ENCODE results near the gene CCT7. TPM values are rescaled to one million over a fixed set of nuclear protein-coding genes. Genes with fewer than 3 reads are reported as not detected.

CCT7 gene
- total and polyA plus RNA-seq, 4 donors = 128 to 157 (median 143) TPM

- H3K27ac ChIP-seq (ENCODE audit: low read depth in 1 of 2, low read length in 2 of 2) = no peak overlapping the region
- H3K4me3 ChIP-seq (ENCODE audit: low read length in 2 of 2) = no peak overlapping the region
- H3K4me1 ChIP-seq (ENCODE audit: control insufficient read depth in 1 of 2, insufficient read depth in 2 of 2, low read length in 2 of 2) = no peaks in the 10 kb centered on the region
- peaks cover 0 to 1% of the 10 kb centered on the region in 2 donors for H3K36me3 ChIP-seq (ENCODE audit: control insufficient read depth in 1 of 2, insufficient read depth in 2 of 2, low read length in 1 of 2)
- ATAC-seq (ENCODE audit: low FRiP score) = no peak
- no peaks in the 10 kb centered on the region for H3K9me3 ChIP-seq (ENCODE audit: control insufficient read depth, low read length)
- H3K27me3 ChIP-seq (ENCODE audit: control insufficient read depth in 1 of 2, insufficient read depth in 2 of 2, low read length in 1 of 2) = no peaks in the 10 kb centered on the region
- DNase-seq = no peak
- 81 to 87% methylated on average over 2 of the region's 2 CpGs for WGBS, 2 donors
- intact Hi-C loops (cut with DNase I) = no loop called here
Measured at GRCh38 chr2:73217826-73218225, 16.3 kb upstream of the CCT7 start.

- no peaks in the 10 kb centered on the region for H3K27me3 ChIP-seq (ENCODE audit: control insufficient read depth in 1 of 2, insufficient read depth in 2 of 2, low read length in 1 of 2)
- ATAC-seq (ENCODE audit: low FRiP score) (no peak), DNase-seq (no peak)
- peaks cover 0 to 1% of the 10 kb centered on the region in 2 donors for H3K36me3 ChIP-seq (ENCODE audit: control insufficient read depth in 1 of 2, insufficient read depth in 2 of 2, low read length in 1 of 2)
- no peak overlapping the region for H3K4me3 ChIP-seq (ENCODE audit: low read length in 2 of 2)
- intact Hi-C loops (cut with DNase I) = no loop called here
- no peaks in the 10 kb centered on the region for H3K4me1 ChIP-seq (ENCODE audit: control insufficient read depth in 1 of 2, insufficient read depth in 2 of 2, low read length in 2 of 2)
- H3K27ac ChIP-seq (ENCODE audit: low read depth in 1 of 2, low read length in 2 of 2) = no peak overlapping the region
- no peaks in the 10 kb centered on the region for H3K9me3 ChIP-seq (ENCODE audit: control insufficient read depth, low read length)
Measured at GRCh38 chr2:73218298-73218697, 15.8 kb upstream of the CCT7 start.

- no peak for DNase-seq
- intact Hi-C loops (cut with DNase I) = no loop called here
- Histone ChIP-seq H3K9me3 (ENCODE audit: control insufficient read depth, low read length) (no peaks in the 10 kb centered on the region), H3K27ac (ENCODE audit: low read depth in 1 of 2, low read length in 2 of 2) (no peak overlapping the region), H3K4me3 (ENCODE audit: low read length in 2 of 2) (no peak overlapping the region), H3K36me3 (ENCODE audit: control insufficient read depth in 1 of 2, insufficient read depth in 2 of 2, low read length in 1 of 2) (peaks cover 0 to 4% of the 10 kb centered on the region in 2 donors), H3K27me3 (ENCODE audit: control insufficient read depth in 1 of 2, insufficient read depth in 2 of 2, low read length in 1 of 2) (no peaks in the 10 kb centered on the region), H3K4me1 (ENCODE audit: control insufficient read depth in 1 of 2, insufficient read depth in 2 of 2, low read length in 2 of 2) (no peaks in the 10 kb centered on the region)
- 88 to 94% methylated on average over 4 of the region's 4 CpGs for WGBS, 2 donors
- no peak for ATAC-seq (ENCODE audit: low FRiP score)
Measured at GRCh38 chr2:73223821-73224220, 10.3 kb upstream of the CCT7 start.

- intact Hi-C loops (cut with DNase I) = no loop called here
- H3K27me3 ChIP-seq (ENCODE audit: control insufficient read depth in 1 of 2, insufficient read depth in 2 of 2, low read length in 1 of 2) = no peaks in the 10 kb centered on the region
- DNase-seq (no peak), ATAC-seq (ENCODE audit: low FRiP score) (no peak)
- peaks cover 0 to 4% of the 10 kb centered on the region in 2 donors for H3K36me3 ChIP-seq (ENCODE audit: control insufficient read depth in 1 of 2, insufficient read depth in 2 of 2, low read length in 1 of 2)
- no peaks in the 10 kb centered on the region for H3K9me3 ChIP-seq (ENCODE audit: control insufficient read depth, low read length)
- no peak overlapping the region for H3K4me3 ChIP-seq (ENCODE audit: low read length in 2 of 2)
- no peak overlapping the region for H3K27ac ChIP-seq (ENCODE audit: low read depth in 1 of 2, low read length in 2 of 2)
- WGBS, 2 donors = 76 to 80% methylated on average over 9 of the region's 9 CpGs
- no peaks in the 10 kb centered on the region for H3K4me1 ChIP-seq (ENCODE audit: control insufficient read depth in 1 of 2, insufficient read depth in 2 of 2, low read length in 2 of 2)
Measured at GRCh38 chr2:73225513-73226360, 8.4 kb upstream of the CCT7 start.

GRCh38 chr2:73227086-73227485, 7.0 kb upstream of the CCT7 start:
- Histone ChIP-seq H3K9me3 (ENCODE audit: control insufficient read depth, low read length) (no peaks in the 10 kb centered on the region), H3K27ac (ENCODE audit: low read depth in 1 of 2, low read length in 2 of 2) (no peak overlapping the region), H3K27me3 (ENCODE audit: control insufficient read depth in 1 of 2, insufficient read depth in 2 of 2, low read length in 1 of 2) (no peaks in the 10 kb centered on the region), H3K36me3 (ENCODE audit: control insufficient read depth in 1 of 2, insufficient read depth in 2 of 2, low read length in 1 of 2) (peaks cover 0 to 3% of the 10 kb centered on the region in 2 donors), H3K4me1 (ENCODE audit: control insufficient read depth in 1 of 2, insufficient read depth in 2 of 2, low read length in 2 of 2) (no peaks in the 10 kb centered on the region), H3K4me3 (ENCODE audit: low read length in 2 of 2) (no peak overlapping the region)
- ATAC-seq (ENCODE audit: low FRiP score) = no peak
- intact Hi-C loops (cut with DNase I) = no loop called here
- DNase-seq = no peak
- 82 to 83% methylated on average over 3 of the region's 3 CpGs for WGBS, 2 donors

GRCh38 chr2:73228631-73229030, 5.5 kb upstream of the CCT7 start:
- Histone ChIP-seq H3K27me3 (ENCODE audit: control insufficient read depth in 1 of 2, insufficient read depth in 2 of 2, low read length in 1 of 2) (no peaks in the 10 kb centered on the region), H3K4me1 (ENCODE audit: control insufficient read depth in 1 of 2, insufficient read depth in 2 of 2, low read length in 2 of 2) (no peaks in the 10 kb centered on the region), H3K27ac (ENCODE audit: low read depth in 1 of 2, low read length in 2 of 2) (no peak overlapping the region), H3K9me3 (ENCODE audit: control insufficient read depth, low read length) (no peaks in the 10 kb centered on the region), H3K4me3 (ENCODE audit: low read length in 2 of 2) (no peak overlapping the region), H3K36me3 (ENCODE audit: control insufficient read depth in 1 of 2, insufficient read depth in 2 of 2, low read length in 1 of 2) (peaks cover 0 to 3% of the 10 kb centered on the region in 2 donors)
- ATAC-seq (ENCODE audit: low FRiP score) = no peak
- intact Hi-C loops (cut with DNase I) = no loop called here
- 80 to 83% methylated on average over 14 of the region's 14 CpGs for WGBS, 2 donors
- DNase-seq = no peak

GRCh38 chr2:73232403-73233153, 1.5 kb upstream of the CCT7 start:
- no peak overlapping the region for H3K27ac ChIP-seq (ENCODE audit: low read depth in 1 of 2, low read length in 2 of 2)
- DNase-seq (no peak), ATAC-seq (ENCODE audit: low FRiP score) (no peak)
- intact Hi-C loops (cut with DNase I) = loop anchor here (5.0 kb wide), 2 partner anchors 155 to 505 kb away; partner anchors contain the start of genes ALMS1 (in 1 of the 2) and TPRKB (in 1 of the 2)
- H3K36me3 ChIP-seq (ENCODE audit: control insufficient read depth in 1 of 2, insufficient read depth in 2 of 2, low read length in 1 of 2) = no peaks in the 10 kb centered on the region
- WGBS, 2 donors = 1 to 2% methylated on average over 24 to 37 of the region's 37 CpGs
- no peaks in the 10 kb centered on the region for H3K4me1 ChIP-seq (ENCODE audit: control insufficient read depth in 1 of 2, insufficient read depth in 2 of 2, low read length in 2 of 2)
- no peaks in the 10 kb centered on the region for H3K9me3 ChIP-seq (ENCODE audit: control insufficient read depth, low read length)
- H3K4me3 ChIP-seq (ENCODE audit: low read length in 2 of 2) = peak overlapping the region; percentile 22 to 58
- no peaks in the 10 kb centered on the region for H3K27me3 ChIP-seq (ENCODE audit: control insufficient read depth in 1 of 2, insufficient read depth in 2 of 2, low read length in 1 of 2)

GRCh38 chr2:73233154-73233931, 765 bp upstream of the CCT7 start, which contains the start of gene PRADC1:
Gene PRADC1, minus strand, starts transcription at chr2:73233239. Its CDS starts 79 bp downstream, at chr2:73233160.
- DNase-seq = peak; percentile 98 to 99
- H3K27me3 ChIP-seq (ENCODE audit: control insufficient read depth in 1 of 2, insufficient read depth in 2 of 2, low read length in 1 of 2) = no peaks in the 10 kb centered on the region
- H3K36me3 ChIP-seq (ENCODE audit: control insufficient read depth in 1 of 2, insufficient read depth in 2 of 2, low read length in 1 of 2) = no peaks in the 10 kb centered on the region
- peak within 1 kb of the TSS; percentile 43 to 58 for H3K4me3 ChIP-seq (ENCODE audit: low read length in 2 of 2)
- H3K27ac ChIP-seq (ENCODE audit: low read depth in 1 of 2, low read length in 2 of 2) = peak within 1 kb of the TSS; percentile 12 to 78
- ATAC-seq (ENCODE audit: low FRiP score) = peak; percentile 98
- no peaks in the 10 kb centered on the region for H3K9me3 ChIP-seq (ENCODE audit: control insufficient read depth, low read length)
- intact Hi-C loops (cut with DNase I) = loop anchor here (5.0 kb wide), 2 partner anchors 154 to 504 kb away; partner anchors contain the start of genes ALMS1 (in 1 of the 2) and TPRKB (in 1 of the 2)
- no peaks in the 10 kb centered on the region for H3K4me1 ChIP-seq (ENCODE audit: control insufficient read depth in 1 of 2, insufficient read depth in 2 of 2, low read length in 2 of 2)
- WGBS, 2 donors = 0% methylated on average over 66 to 67 of the region's 67 CpGs
